Activated CD4-positive, alpha-beta T cell treated with anti-CD3 and anti-CD28 coated beads for 24 hours (primary cell): ENCODE measurements around the gene RASD2.

Experiments used
- DNase-seq, 2 donors: peaks; one replicate each; pipeline ENCODE4 v3.0.0-alpha.2; 2020; ENCODE audit warnings: low read depth in 2 of 2

The RASD2 gene

GRCh38 chr22:35560366-35560765 is 19.7 kb downstream of the RASD2 start:
- DNase-seq, result no peak

- DNase-seq, result no peak
These were observed 20.2 kb downstream of the RASD2 start for GRCh38 chr22:35560824-35561223.

DNA sequence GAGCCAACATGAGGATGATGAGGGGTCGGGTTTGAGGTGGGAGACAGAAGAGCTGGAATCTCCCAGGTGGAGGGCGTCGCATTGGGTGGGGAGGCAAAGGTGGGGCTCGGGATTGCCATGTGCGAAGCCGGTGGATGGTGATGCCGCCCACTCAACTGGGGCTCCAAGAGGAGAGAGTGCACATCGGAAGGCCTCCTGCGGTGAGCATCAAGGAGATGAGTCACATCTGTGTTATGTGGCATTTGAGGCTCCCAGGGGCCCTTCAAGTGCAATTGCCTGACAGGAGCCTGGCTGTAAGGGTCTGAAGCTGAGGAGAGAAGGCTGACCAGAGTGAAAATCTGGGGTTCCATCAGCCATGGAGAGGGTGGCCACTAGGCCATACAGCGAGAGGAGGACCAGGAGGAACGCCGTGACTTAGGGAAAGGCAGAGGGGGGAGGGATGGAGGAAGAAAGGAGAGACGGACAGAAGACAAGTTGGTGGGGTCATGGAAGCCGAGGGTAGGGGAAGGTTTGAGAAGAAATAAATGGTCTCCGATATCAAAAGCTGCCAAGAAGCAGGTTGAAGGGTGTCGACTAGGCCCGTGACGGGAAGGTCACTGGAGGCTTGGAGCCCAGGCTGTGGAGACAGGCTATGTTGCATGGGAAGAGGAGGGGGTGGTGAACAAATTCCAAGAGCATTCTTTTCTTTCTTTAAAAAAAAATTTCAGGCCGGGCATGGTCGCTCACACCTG is 21.3 kb downstream of the RASD2 start:
- no peak for DNase-seq

DNA sequence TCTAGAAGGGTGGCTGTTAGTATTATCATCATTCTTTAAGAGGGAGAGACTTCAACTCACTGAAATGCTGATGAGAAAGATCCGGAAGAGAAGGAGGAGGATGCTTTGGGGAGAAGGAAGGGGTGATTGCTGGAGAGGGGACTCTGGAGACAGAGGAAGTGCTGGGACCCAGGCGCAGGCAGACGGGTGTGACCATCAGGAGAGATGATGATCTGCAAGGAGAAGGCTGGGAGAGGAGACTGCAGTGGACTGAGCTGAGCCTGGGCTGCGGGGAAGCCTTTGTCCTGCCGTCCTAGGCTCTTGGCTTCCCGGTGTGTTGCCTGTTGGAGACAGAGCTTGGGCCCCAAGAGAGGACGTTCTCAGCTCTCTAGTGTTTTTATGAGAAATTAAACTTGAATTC is 22.6 kb downstream of the RASD2 start:
- no peak for DNase-seq

- DNase-seq, result no peak
These were observed 24.6 kb downstream of the RASD2 start for GRCh38 chr22:35564975-35565867.

- no peak for DNase-seq
These were observed 26.9 kb downstream of the RASD2 start for GRCh38 chr22:35567351-35568141.

GRCh38 chr22:35568751-35569739 is 28.4 kb downstream of the RASD2 start:
- DNase-seq, result no peak

DNA sequence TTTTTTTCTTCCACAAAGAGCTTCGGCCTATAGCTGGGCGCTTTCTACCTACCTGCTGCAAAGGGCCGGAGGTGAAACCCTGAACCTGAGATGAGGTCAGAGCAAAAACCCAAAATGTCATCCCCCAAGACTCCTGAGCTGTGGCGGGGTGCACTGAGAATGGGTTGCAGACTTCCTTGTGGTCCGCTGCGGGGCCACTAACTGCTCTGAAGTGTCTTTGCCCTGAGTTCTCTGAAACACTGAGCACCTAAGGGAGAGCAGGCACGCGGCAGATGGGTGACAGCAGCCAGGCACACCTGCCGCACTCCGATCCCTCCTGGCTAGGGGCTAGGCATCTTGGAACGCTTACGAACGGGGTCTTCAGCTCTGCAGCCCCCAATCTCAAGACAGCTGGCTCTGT is 29.3 kb downstream of the RASD2 start:
- no peak for DNase-seq

DNA sequence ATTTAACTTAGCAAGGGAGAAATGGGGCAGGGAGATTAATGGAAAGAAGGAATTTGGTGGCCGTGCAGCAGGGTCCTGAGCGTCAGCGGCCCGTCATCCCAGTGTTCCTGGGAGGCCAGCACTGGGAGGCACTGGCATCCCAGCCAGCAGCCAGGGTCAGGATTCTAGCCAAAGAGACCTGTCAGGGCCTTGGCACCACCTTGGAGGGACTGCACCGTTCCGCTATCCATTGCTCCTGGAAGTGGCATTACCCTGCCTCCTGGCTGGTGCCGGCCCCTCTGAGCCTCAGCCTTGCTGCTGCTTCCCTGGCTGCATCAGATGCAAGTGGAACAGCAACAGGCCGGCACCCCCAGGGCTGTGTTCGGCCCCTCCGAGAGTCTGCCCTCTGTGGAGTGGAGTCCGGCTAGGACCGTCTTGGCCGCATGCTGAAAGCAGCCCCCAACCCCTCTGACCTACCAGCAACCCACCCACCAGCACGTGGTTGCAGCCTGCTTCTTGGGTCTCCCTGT is 30.1 kb downstream of the RASD2 start:
- DNase-seq, result no peak

- no peak for DNase-seq
These were observed 31.9 kb downstream of the RASD2 start for GRCh38 chr22:35572556-35572955.

- no peak for DNase-seq
These were observed 34.6 kb downstream of the RASD2 start for GRCh38 chr22:35575116-35575748.

DNA sequence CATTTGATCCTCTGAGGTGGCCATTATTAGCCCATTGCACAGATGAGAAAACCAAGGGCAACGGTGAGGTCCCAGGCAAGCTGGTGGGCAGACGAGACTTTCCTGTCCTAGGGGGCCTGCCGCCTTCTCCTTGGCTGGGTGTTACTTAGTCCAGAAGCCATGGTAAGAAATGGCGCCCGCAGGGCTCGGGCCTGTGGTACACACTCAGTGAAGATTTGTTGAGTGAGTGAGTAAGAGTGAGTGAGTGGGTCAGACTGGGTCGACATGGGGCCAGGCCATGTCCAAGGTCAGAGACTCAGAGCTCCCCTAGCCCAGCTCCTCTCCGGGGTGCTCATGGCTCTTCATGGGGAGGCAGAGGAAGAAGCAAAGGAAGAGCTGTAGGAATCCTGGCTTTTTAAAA is 36.0 kb downstream of the RASD2 start:
- no peak for DNase-seq

DNA sequence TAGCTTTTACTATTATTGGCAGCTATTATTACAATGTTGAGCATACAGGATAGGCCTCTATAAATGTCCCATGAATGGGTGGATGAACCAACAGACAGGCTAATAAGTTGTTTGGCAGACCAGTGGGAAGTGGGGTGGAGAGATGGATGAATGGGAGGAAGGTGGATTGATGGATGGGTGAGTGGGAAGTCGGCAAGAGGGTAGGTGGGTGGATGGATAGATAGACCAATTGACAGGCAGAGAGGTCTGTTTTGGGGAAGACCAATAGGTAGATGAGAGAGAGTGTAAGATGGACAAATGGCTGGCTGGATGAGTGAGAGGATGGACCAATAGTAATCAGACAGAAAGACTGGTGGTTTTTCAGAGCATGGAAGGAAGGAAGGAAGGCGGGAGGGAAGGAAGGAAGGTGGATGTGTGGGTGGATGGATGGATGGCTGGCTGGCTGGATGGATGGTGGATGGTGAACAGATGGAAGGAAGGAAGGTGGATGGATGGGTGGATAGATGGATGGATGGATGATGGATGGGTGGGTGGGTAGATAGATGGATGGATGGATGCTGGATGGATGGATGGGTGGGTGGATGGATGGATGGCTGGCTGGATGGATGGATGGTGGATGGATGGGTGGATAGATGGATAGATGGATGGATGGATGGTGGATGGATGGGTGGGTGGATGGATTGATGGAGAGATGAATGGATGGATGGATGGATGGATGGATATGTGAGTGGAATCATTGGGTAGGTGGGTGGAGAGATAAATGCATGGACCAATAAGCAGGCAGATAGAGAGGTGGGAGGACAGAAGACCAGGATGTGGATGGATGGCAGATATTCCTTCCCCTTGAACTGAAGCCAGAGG is 37.4 kb downstream of the RASD2 start:
- no peak for DNase-seq

DNA sequence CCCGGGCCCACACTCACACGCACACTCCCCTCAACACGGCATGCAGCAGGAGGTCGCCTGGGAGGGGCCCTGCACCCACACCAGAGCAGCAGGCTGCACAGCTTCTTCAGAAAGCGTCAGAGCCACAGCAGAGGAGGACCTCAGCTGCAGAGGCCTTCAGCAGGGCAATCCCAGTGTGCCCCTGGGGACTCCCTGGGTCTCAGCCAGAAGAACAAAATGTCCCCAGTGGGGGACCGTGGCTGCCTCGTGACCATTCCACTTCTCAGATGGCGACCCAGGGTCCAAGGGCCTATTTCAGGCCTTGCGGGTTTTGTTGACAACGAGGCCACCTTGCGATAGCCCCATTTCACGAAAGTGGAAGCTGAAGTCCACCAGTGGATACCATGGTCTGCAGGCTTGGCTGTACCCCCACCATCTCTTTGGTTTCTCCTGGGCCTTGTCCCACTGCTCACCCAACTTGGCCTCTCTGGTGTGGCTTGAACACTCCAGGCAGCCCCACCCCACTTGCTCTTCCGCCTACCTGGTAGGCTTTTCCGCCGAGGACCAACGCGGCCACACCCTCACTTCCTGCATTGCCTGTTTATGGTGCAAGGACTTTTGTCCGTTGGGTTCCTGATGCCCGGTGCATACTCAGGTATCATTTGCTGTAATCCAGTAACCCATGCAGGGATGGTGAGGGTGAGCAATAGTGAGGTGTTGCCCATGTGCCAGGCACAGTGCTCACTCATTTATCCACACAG is 38.4 kb downstream of the RASD2 start:
- no peak for DNase-seq

DNA sequence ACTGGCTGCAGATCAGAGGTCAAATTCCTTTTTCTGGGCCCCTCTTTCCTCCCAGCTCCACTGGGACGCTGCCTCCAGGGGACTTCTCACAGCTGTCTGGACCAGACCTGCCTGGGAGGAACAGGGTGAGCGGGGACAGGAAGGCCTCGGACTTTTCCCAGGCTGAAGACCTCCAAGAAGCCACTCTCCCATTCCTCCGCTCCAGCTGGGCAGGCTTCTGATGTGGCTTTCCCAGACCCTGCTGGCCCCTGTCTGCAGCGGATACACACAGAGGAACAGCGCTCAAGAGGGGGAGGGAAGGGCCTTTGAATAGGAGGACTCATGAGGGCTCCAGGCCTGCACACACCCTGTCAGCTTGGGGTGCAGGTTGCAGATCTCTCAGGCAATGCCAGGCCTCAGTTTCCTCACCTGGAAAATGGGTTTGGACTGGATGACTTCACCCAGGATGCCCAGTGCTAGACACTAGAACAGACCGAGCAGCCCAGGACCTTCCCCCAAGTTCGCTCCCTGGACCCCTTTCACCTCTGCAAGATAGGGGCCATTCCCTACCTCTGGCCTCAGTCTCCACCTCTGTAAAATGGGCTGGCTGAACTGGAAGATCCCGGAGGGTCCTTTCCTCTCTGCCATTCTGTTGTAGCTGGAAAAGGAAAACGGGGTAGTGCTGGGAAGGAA is 39.9 kb downstream of the RASD2 start:
- no peak for DNase-seq

- DNase-seq, result no peak
These were observed 40.4 kb downstream of the RASD2 start for GRCh38 chr22:35581023-35581413.

DNA sequence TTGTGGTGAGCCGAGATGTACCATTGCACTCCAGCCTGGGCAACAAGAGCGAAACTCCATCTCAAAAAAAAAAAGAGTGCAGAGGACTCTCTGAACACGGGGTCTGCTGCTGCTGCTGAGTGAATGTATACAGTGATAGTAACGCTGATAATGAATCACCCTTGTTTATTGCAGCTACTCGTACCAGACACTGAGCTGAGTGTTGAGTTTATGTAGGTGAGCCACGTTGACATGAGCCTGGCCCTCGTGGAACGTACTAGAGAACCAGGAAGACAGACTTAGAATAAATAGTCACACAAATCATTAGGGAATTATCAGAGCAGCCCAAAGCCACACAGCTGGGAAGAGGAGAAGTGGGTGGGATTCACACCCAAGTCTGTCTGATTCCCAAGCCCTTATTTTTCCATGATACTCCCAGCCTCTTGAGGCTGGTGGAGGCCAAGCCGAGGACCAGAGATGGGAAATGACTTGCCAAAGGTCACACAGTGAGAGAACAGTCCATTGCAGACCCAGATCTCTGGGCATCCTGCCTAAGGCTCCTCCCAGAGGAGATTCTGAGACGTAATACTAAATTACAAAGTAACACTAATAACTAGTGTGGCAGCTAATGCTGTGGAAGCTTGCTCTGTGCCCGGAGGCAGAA is 41.7 kb downstream of the RASD2 start:
- DNase-seq, result no peak
